Measurements from ENCODE around the gene ALKBH4.
"Not testable (repeated sequence)": the region's sequence is repeated elsewhere in the genome, so short reads cannot be mapped to it uniquely, and the experiment has no call there.

Gene ALKBH4

GRCh38 chr7:102510575-102510974 is 45.9 kb upstream of the ALKBH4 start:
- no CpG with 5 or more reads among the region's 8 CpGs for WGBS, 2 donors (ENCODE audit: extremely low coverage in 2 of 2, insufficient read length in 2 of 2, insufficient replicate concordance in 1 of 2)

GRCh38 chr7:102507410-102508088 is 42.9 kb upstream of the ALKBH4 start:
- H2BK12ac ChIP-seq (ENCODE audit: low read length), result not testable (repeated sequence)

More at GRCh38 chr7:102510575-102510974, 45.9 kb upstream of the ALKBH4 start:
- H3K36me3 ChIP-seq (replicated peaks in 1 of 2; ENCODE audit: control insufficient read depth in 2 of 2, insufficient read depth in 2 of 2, low read length in 2 of 2); DNase-seq (ENCODE audit: low spot score); H3K9ac ChIP-seq (ENCODE audit: low read depth, low read length, poor library complexity); H3K27ac ChIP-seq (replicated peaks; ENCODE audit: low read length); H3K18ac ChIP-seq (ENCODE audit: low read length); H4K91ac ChIP-seq (ENCODE audit: low read depth, low read length, poor library complexity); H2AFZ ChIP-seq (ENCODE audit: low read length); H2BK5ac ChIP-seq (ENCODE audit: low read length); H4K8ac ChIP-seq (ENCODE audit: low read depth, low read length); H3K27me3 ChIP-seq (ENCODE audit: control insufficient read depth in 3 of 3, insufficient read depth in 3 of 3, low read depth in 1 of 3, low read length in 3 of 3); H2BK15ac ChIP-seq (ENCODE audit: low read length); H2BK120ac ChIP-seq (ENCODE audit: low read depth, low read length); H3K4ac ChIP-seq (ENCODE audit: low read length); H2BK12ac ChIP-seq (ENCODE audit: low read length); H3K4me3 ChIP-seq (ENCODE audit: low read length in 2 of 2); H3K4me1 ChIP-seq (ENCODE audit: control insufficient read depth in 2 of 2, insufficient read depth in 1 of 2, low read depth in 1 of 2, low read length in 2 of 2); H3K14ac ChIP-seq (ENCODE audit: low read length); H3K23ac ChIP-seq (ENCODE audit: low read depth, low read length, poor library complexity); H2AK5ac ChIP-seq (ENCODE audit: low read depth, low read length); H3K9me3 ChIP-seq (replicated peaks in 1 of 2; ENCODE audit: control insufficient read depth in 2 of 2, insufficient read depth in 1 of 2, low read depth in 1 of 2, low read length in 2 of 2); H3K79me1 ChIP-seq (ENCODE audit: low read depth, low read length); H3K4me2 ChIP-seq (ENCODE audit: insufficient read depth, low read length, poor library complexity, severe bottlenecking): not testable (repeated sequence)

GRCh38 chr7:102505298-102506185 is 40.9 kb upstream of the ALKBH4 start:
- H4K91ac ChIP-seq (ENCODE audit: low read depth, low read length, poor library complexity); H3K27me3 ChIP-seq (ENCODE audit: control insufficient read depth in 3 of 3, insufficient read depth in 3 of 3, low read depth in 1 of 3, low read length in 3 of 3); H3K18ac ChIP-seq (ENCODE audit: low read length); H3K36me3 ChIP-seq (replicated peaks in 1 of 2; ENCODE audit: control insufficient read depth in 2 of 2, insufficient read depth in 2 of 2, low read length in 2 of 2); H2BK15ac ChIP-seq (ENCODE audit: low read length); H3K4ac ChIP-seq (ENCODE audit: low read length); H3K14ac ChIP-seq (ENCODE audit: low read length); H3K9ac ChIP-seq (ENCODE audit: low read depth, low read length, poor library complexity); H2BK120ac ChIP-seq (ENCODE audit: low read depth, low read length); DNase-seq (ENCODE audit: low spot score); H2AFZ ChIP-seq (ENCODE audit: low read length); H3K23ac ChIP-seq (ENCODE audit: low read depth, low read length, poor library complexity); H4K8ac ChIP-seq (ENCODE audit: low read depth, low read length); H3K4me3 ChIP-seq (ENCODE audit: low read length in 2 of 2); H3K79me1 ChIP-seq (ENCODE audit: low read depth, low read length); H3K4me1 ChIP-seq (ENCODE audit: control insufficient read depth in 2 of 2, insufficient read depth in 1 of 2, low read depth in 1 of 2, low read length in 2 of 2); H3K27ac ChIP-seq (replicated peaks; ENCODE audit: low read length); H3K4me2 ChIP-seq (ENCODE audit: insufficient read depth, low read length, poor library complexity, severe bottlenecking); H2BK5ac ChIP-seq (ENCODE audit: low read length); H2BK12ac ChIP-seq (ENCODE audit: low read length); H3K9me3 ChIP-seq (replicated peaks in 1 of 2; ENCODE audit: control insufficient read depth in 2 of 2, insufficient read depth in 1 of 2, low read depth in 1 of 2, low read length in 2 of 2); H2AK5ac ChIP-seq (ENCODE audit: low read depth, low read length): not testable (repeated sequence)
- WGBS, 2 donors (ENCODE audit: extremely low coverage in 2 of 2, insufficient read length in 2 of 2, insufficient replicate concordance in 1 of 2), result no CpG with 5 or more reads among the region's 24 CpGs

More at GRCh38 chr7:102507410-102508088, 42.9 kb upstream of the ALKBH4 start:
- H3K9me3 ChIP-seq (replicated peaks in 1 of 2; ENCODE audit: control insufficient read depth in 2 of 2, insufficient read depth in 1 of 2, low read depth in 1 of 2, low read length in 2 of 2); H3K18ac ChIP-seq (ENCODE audit: low read length); H3K23ac ChIP-seq (ENCODE audit: low read depth, low read length, poor library complexity); DNase-seq (ENCODE audit: low spot score); H4K8ac ChIP-seq (ENCODE audit: low read depth, low read length); H3K4ac ChIP-seq (ENCODE audit: low read length); H3K9ac ChIP-seq (ENCODE audit: low read depth, low read length, poor library complexity); H4K91ac ChIP-seq (ENCODE audit: low read depth, low read length, poor library complexity); H3K79me1 ChIP-seq (ENCODE audit: low read depth, low read length); H3K27me3 ChIP-seq (ENCODE audit: control insufficient read depth in 3 of 3, insufficient read depth in 3 of 3, low read depth in 1 of 3, low read length in 3 of 3); H3K4me1 ChIP-seq (ENCODE audit: control insufficient read depth in 2 of 2, insufficient read depth in 1 of 2, low read depth in 1 of 2, low read length in 2 of 2); H2BK5ac ChIP-seq (ENCODE audit: low read length); H3K4me2 ChIP-seq (ENCODE audit: insufficient read depth, low read length, poor library complexity, severe bottlenecking); H3K36me3 ChIP-seq (replicated peaks in 1 of 2; ENCODE audit: control insufficient read depth in 2 of 2, insufficient read depth in 2 of 2, low read length in 2 of 2); H3K4me3 ChIP-seq (ENCODE audit: low read length in 2 of 2); H3K14ac ChIP-seq (ENCODE audit: low read length); H2AK5ac ChIP-seq (ENCODE audit: low read depth, low read length); H2AFZ ChIP-seq (ENCODE audit: low read length); H2BK120ac ChIP-seq (ENCODE audit: low read depth, low read length); H3K27ac ChIP-seq (replicated peaks; ENCODE audit: low read length); H2BK15ac ChIP-seq (ENCODE audit: low read length): not testable (repeated sequence)
- WGBS, 2 donors (ENCODE audit: extremely low coverage in 2 of 2, insufficient read length in 2 of 2, insufficient replicate concordance in 1 of 2), result no CpG with 5 or more reads among the region's 8 CpGs

- H2AFZ ChIP-seq (ENCODE audit: low read length); H3K4me2 ChIP-seq (ENCODE audit: insufficient read depth, low read length, poor library complexity, severe bottlenecking); H3K4me3 ChIP-seq (ENCODE audit: low read length in 2 of 2); H3K27me3 ChIP-seq (ENCODE audit: control insufficient read depth in 3 of 3, insufficient read depth in 3 of 3, low read depth in 1 of 3, low read length in 3 of 3); H4K8ac ChIP-seq (ENCODE audit: low read depth, low read length); H3K9me3 ChIP-seq (replicated peaks in 1 of 2; ENCODE audit: control insufficient read depth in 2 of 2, insufficient read depth in 1 of 2, low read depth in 1 of 2, low read length in 2 of 2); H2BK15ac ChIP-seq (ENCODE audit: low read length); H2BK12ac ChIP-seq (ENCODE audit: low read length); H4K91ac ChIP-seq (ENCODE audit: low read depth, low read length, poor library complexity); H3K36me3 ChIP-seq (replicated peaks in 1 of 2; ENCODE audit: control insufficient read depth in 2 of 2, insufficient read depth in 2 of 2, low read length in 2 of 2); H3K23ac ChIP-seq (ENCODE audit: low read depth, low read length, poor library complexity); H2AK5ac ChIP-seq (ENCODE audit: low read depth, low read length); H3K9ac ChIP-seq (ENCODE audit: low read depth, low read length, poor library complexity); H3K4me1 ChIP-seq (ENCODE audit: control insufficient read depth in 2 of 2, insufficient read depth in 1 of 2, low read depth in 1 of 2, low read length in 2 of 2); H3K79me1 ChIP-seq (ENCODE audit: low read depth, low read length); H3K14ac ChIP-seq (ENCODE audit: low read length); H3K4ac ChIP-seq (ENCODE audit: low read length); H3K18ac ChIP-seq (ENCODE audit: low read length); DNase-seq (ENCODE audit: low spot score); H2BK5ac ChIP-seq (ENCODE audit: low read length); H3K27ac ChIP-seq (replicated peaks; ENCODE audit: low read length); H2BK120ac ChIP-seq (ENCODE audit: low read depth, low read length): not testable (repeated sequence)
- WGBS, 2 donors (ENCODE audit: extremely low coverage in 2 of 2, insufficient read length in 2 of 2, insufficient replicate concordance in 1 of 2), result no CpG with 5 or more reads among the region's 12 CpGs
Observed at GRCh38 chr7:102503141-102503540, 38.5 kb upstream of the ALKBH4 start.
